NCI-H82 treated with DMSO at 0.1 percent for 48 hours (cell line): ENCODE results near the gene CFHR4.
"Not testable (repeated sequence)": the region's sequence is repeated elsewhere in the genome, so short reads cannot be mapped to it uniquely, and the experiment has no call there.

Experiments used
- DNase-seq: peaks from one replicate; lab custom pipeline; 2025; ENCODE audit not compliant: unreplicated experiment; lab: John Stamatoyannopoulos, UW

CFHR4 gene

DNA sequence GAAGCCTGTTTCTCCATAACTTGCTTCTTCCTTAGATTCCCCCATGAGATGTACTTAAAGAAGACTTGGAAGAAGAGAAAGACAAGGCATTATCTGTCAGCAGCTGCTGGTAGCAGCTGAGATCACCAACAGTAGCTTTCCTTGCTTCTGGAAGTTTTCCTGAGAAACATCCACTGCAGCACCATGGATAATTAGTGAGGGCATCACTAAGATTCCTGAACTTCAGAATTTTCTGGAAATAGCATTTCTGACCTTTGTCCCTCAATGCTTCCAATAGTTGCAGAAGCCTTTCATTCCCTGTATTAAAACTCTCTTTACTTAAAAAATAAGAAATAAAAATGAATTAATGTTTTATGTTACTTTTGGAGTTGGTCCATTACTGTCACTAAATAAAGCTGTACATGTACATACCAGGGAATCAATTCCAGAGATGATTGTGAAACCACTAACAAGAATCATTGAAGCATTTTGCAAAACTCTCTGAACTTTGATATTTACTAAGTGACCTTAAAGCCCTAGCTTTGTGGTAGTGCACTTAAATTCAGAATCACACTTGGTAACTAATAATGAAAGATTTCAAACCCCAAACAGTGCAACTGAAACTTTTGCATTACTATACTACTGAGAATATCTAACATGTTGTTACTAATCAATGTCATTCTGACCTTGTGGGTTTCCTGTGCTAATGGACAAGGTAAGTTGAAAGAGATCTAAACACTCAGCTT is at the start of gene CFHR4:
CFHR4 (plus strand) TSS at position 538 of the 725 bp plus-strand sequence; CDS start at position 637, 99 bp downstream.
- DNase-seq, result no peak

DNA sequence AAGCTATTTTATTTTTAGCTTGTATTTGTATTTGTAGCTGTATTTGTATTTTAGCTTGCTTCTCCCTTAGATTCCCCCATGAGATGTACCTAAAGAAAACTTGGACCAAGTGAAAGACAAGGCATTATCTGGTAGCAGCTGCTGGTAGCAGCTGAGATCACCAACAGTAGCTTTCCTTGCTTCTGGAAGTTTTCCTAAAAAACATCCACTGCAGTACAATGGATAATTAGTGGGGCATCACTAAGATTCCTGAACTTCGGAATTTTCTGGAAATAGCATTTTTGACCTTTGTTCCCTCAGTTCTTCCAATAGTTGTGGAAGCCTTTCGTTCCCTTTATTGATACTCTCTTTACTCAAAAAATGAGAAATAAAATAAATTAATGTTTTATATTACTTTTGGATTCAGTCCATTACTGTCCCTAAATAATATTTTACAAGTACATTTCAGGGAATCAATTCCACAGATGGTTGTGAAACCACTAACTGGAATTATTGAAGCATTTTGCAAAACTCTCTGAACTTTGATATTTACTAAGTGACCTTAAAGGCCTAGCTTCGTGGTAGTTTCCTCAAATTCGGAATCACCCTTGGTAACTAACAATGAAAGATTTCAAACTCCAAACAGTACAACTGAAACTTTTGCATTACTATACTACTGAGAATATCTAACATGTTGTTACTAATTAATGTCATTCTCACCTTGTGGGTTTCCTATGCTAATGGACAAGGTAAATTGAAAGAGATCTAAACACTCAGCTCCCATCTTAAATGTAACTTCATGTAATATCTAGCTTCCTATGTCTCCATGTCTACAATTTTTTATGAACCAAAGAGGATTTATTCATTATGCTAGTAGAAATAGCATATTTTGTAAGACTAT is 38.0 kb upstream of the CFHR4 start:
- not testable (repeated sequence) for DNase-seq

DNA sequence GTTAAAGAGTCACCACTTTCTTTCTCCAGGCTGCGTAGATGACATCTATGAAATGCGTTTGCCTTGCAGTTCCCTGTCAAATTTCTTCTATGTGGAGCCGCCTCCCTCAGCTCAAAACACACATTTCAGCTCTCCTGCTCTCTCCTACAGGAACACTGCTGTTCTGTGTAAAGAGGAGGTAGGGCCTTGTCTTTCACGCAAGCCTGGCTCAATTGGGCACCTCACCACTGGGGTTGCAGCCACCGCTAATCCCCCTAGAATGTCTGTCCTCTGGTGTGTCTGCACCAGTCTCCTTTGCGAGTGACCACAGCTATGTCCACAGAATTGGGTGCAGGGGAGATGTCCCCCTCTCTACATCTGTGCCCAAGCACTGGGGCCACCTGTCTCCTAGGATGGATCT is 31.8 kb upstream of the CFHR4 start:
- DNase-seq, result no peak

DNA sequence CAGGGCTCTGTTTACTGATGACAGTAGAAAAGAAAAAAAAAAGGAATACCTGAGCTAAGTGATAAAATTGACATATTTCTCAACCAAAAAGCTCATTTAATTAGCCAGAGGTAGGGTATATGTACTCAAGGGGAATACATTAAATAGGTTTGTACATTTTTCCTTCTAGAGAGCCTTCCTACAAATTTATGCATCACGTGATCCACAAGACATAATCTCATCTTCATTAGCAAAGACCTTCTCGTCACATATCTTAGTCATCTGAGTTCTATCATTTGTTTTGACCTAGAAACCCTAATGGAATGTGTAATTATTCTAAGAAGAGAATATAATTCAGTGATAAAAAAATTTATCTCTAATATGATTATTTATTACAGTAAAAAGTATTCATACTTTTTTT is 30.7 kb upstream of the CFHR4 start:
- no peak for DNase-seq

DNA sequence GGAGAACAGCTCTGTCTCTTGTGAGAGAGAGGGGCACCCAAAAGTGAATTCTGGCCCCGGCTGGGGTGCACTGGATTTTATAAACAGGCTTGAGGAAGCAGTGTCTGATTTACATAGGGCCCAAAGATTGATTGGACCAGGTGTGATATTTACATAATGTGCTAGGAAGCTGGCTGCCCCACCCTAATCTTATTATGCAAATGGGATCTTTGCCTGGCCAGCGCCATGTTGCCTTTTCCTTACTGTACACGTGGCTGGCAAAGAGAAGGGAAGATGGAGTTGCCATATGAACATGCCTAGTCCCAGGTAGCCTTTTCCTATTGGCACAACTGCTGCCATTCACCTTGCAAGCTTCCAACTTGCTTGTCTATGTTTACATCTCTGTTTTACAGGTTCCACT is 29.0 kb upstream of the CFHR4 start:
- no peak for DNase-seq

DNA sequence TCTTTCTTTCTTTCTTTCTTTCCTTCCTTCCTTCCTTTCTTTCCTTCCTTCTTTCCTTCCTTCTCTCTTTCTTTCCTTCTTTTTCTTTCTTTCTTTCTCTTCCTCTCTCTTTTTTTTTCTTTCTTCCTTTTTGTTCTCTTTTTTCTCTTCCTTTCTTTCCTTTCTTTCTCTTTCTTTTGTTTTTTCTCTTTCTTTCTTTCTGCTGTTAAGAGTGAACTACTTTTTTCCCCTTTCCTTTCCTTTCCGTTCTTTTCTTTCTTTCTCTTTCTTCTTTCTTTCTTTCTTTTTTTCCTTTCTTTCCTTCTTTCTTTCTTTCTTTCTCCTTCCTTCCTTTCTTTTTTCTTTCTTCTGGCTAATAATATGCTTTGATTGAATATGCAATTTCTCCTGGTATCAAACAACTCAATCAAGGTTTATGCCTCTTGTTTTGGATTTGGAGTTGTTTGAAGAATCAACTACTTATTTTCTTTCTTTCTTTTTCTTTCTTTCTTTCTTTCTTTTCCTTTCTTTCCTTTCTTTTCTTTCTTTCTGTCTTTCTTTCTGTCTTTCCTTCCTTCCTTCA is 27.4 kb upstream of the CFHR4 start:
- DNase-seq, result no peak

DNA sequence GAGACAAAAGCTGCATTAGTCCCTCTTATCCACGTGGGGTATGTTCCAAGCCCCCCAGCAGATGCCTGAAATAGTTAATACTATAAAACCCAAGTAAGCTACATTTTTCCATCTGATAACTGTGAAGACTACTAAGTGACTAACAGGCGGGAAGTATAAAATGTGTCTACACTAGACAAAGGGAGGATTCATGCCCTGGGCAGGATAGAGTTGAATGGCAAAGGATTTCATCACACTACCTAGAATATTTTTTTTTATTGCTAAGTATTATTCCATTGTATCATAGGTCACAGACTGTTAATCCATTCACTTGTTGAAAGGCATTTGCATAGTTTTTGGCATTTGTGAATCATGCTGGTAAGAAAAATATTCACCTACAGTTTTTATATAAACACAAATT is 26.4 kb upstream of the CFHR4 start:
- no peak for DNase-seq

DNA sequence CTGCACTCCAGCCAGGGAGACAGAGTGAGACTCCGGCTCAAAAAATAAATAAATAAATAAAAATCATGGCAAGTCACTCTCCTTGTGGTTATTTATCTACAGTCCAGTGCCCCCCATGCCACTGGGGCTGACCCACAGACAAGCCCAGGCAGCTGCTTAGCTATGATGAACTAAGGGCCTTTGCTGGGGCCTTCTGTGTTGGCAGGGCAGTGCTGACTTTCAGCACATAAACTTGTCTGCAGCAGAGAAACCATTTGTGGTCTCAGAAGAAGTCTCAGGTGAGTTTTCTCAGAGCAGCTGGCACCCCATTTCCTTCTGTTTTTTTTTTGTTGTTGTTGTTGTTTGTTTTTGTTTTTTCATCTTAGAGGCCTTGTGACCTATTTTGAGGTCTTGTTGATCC is 20.9 kb upstream of the CFHR4 start:
- DNase-seq, result no peak

DNA sequence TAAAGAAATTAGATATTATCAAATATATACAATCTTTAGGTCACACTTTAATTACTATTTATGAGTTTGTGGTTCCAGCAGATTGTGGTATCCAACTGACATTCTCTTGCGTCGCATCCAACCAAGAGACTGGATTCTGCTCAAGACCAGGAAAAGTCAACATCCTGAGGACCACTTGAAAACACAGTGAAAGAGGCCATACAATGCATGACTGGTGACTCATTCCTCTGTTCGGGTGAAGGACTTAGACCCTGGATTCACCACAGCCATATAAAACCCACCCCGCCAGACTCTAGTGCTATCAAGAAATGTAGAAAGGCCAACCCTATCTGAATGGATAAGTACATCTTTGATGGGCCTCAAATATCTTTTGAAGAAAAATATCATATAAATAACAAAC is 14.5 kb upstream of the CFHR4 start:
- DNase-seq, result no peak

DNA sequence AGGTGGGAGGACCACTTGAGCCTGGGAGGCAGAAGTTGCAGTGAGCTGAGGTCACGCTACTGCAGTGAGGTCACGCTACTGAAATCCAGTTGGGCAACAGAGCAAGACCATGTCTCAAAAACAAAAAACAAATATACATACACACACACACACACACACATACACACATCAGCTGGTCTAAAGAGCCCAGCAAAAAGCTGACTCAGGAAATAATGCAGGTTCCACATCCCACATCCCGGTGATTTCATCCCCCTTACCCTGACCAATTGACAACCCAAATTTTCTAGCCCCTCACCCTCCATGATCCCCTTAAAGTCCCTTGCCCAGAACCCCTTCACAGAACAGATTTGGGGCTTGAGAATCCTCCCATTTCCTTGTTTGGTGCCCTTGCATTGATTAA is 11.9 kb upstream of the CFHR4 start:
- DNase-seq, result no peak

DNA sequence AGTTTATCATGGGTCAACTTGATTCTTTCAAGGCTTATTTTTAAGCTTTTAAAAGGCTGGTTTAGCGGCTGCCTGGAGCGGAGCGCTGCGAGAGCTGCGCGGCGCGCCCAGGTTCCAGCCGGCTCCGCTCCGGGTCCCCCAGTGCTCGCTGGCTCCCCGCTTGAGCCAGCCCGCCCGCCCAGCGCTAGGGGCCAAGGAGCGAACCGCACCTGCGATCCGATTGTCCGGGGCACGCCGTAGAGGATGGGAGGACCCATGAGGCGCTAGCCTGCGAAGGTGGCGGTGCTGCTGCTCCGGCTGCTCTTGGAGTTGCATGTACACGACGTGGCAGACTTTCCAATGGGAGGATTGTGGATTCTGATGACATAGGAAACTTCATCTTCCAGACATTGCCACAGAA is 9.9 kb upstream of the CFHR4 start:
- DNase-seq, result no peak

DNA sequence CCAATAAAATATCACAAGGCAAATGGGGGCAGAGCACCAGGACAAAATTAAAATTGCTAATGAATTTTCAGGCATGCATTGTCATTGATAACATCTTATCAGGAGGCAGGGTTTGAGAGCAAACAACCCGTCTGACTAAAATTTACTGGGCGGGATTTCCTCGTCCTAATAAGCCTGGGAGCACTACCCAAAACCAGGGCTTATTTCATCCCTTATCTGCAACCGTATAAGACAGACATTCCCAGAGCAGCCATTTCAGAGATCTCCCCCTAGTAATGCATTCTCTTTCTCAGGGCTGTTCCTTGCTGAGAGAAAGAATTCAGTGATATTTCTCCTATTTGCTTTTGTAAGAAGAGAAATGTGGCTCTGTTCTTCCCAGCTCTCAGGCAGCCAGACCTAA is 1.3 kb upstream of the CFHR4 start:
- DNase-seq, result not testable (repeated sequence)

DNA sequence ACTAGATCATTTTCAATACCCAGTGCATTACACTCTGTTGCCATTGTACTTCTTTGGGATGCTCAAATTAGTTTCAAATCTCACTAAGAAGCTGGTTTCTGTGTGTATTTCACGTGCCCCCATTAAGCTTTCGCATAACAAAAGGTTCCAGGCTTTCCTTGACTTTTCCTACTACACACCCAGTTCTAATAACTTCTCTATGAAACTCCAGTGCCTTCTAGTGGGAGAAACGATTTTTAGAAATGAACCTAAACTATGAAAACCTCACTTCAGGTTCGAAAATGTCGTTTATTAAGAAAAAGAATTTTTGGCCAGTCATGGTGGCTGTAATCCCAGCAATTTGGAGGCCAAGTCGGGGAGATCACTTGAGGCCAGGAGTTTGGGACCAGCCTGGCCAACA is 2.8 kb downstream of the CFHR4 start:
- DNase-seq, result no peak

DNA sequence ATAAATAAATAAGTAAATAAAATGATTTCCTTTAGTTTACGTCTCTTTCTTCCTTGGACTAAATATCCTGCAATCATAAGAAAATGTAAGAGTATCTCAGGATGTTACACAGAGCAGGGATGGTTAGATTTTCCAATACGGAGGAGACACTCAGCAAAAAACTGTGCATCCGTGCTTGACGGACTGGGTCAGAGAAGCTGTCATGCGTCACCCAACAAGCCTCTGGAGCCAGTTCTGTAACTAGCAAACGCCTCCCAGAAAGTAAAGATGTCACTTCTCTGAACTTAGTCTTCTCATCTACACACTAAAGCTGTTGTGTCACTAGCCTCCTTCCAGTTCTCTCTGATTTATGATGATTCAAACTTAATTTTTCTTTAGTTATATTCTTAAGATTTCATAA is 3.4 kb downstream of the CFHR4 start:
- DNase-seq, result no peak

DNA sequence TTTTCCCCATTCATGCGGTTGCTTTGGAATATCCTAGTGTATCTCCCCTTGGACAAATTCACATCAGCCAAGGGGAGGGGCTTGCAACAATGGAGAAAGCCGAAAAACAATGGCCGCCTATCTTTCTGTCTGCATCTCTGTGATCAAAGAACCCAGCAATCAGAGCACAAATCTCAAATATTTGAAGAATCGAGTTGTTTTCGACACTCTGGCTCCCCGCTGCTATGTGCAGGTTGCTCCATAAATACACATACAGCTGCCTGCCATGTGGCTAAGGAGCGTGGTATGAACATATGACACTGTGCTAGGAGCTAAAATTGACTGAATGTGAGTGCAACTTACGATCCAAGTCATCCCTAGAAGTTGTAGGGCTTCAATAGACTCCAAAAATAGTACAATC is 8.5 kb downstream of the CFHR4 start:
- no peak for DNase-seq

DNA sequence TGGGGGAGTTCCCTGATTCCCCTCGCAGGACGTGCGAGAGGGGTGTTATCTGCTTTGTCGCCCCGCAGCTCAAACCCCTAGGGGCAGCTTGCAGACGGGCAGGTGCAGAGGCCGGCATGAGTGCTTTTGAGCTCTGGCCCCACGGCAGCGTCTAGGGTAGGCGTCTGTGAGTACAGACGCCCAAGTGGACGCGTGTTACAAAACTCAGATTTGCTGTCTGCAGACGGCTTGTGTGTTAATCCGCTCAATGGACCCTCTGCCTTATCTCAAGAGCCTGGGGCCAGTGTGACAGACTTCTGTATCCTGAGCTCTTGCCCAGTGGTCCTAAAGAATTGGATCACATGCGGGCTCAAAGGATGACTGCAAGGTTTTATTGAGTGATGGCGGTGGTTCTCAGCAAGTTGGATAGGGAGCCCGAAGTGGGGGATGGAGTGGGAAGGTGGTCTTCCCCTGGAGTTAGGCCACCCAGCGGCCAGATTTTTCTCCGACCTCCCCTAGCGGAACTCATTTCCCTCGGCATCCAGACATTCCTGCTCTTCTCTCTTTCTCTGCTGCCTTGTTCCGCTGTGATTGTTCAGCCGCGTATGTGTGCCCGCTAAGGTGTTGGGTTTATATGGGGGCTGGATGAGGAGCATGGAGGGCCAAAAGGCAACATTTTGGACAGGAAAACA is 9.4 kb downstream of the CFHR4 start:
- no peak for DNase-seq

DNA sequence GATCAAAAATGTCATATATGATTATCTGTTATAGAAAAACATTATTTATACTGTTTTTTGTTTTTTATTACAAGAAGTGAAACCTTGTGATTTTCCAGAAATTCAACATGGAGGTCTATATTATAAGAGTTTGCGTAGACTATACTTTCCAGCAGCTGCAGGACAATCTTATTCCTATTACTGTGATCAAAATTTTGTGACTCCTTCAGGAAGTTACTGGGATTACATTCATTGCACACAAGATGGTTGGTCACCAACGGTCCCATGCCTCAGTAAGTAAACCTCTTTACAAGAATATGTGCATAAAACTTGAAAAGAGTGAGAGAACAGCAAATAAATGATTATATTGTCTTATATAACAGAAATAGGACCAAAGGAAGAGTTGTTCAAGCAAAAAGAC is 14.5 kb downstream of the CFHR4 start:
- DNase-seq, result no peak

DNA sequence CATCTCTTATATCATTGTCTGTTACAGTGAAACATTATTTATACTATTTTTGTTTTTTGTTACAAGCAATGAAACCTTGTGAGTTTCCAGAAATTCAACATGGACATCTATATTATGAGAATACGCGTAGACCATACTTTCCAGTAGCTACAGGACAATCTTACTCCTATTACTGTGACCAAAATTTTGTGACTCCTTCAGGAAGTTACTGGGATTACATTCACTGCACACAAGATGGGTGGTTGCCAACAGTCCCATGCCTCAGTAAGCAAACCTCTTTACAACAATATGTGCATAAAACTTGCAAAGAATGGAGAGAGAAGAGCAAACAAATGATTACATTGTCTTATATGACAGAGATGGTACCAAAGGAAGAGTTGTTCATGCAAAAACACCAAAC is 22.4 kb downstream of the CFHR4 start:
- DNase-seq, result no peak

DNA sequence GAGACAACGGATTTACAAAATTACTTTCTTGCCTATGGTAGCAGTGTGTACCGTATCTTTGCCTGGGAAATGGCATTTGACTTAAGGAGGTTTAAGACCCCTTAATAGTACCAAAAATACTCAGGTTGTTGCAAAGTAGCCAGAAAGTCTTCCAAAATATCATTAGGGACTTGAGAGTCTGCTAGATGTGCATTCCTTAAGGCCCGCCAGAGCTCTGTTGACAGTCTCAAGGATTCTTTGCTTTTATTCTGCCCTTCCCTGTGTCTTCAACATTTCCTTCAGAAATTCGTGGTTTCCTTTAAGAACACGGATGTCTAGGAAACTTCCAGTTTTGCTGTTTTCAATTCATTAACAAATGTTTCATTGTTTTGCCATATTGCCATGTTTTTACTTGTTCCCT is 24.4 kb downstream of the CFHR4 start:
- not testable (repeated sequence) for DNase-seq

DNA sequence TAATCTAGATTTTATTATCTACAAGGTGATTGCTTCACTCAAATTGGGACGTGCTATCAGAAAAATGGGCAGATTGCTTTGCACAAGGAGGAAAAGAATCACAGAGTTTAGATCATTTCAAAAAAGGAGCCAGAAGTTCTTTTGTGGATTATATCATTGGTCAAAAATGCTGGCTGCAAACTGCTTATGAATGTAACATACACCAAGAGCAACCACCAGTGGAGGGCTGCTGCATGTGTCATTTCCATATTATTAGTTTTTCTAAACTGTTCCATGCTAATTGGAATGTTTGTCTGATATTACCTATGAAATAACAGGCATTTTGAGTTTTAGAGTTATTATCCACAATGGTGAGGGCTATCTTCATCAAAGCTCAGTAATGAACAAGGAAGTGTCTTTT is 39.0 kb downstream of the CFHR4 start:
- DNase-seq, result not testable (repeated sequence)

DNA sequence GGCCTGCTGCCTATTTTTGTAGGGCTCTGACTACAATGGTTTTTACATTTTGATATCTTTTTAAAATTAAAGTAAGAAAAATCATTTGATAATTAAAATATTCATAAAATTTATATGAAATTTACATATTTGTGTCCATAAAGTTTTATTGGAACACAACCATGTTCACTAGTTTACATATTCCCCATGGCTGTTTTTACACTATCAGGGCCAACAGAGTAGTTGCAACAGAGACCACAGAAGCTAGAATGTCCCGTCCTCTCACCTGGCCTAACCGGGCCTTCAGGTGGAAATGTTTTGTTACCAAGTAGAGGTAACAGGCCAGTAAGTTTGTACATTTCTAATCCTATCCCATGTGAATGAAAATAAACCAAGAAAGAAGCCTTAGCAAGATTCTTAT is 45.0 kb downstream of the CFHR4 start:
- DNase-seq, result not testable (repeated sequence)
